SH-SY5Y (cell line): ENCODE data around the gene RAD51.

Experiments used
- GATA2 ChIP-seq: IDR thresholded peaks from 2 replicates; pipeline ENCODE4 v1.6.1; 2011; ENCODE audit warnings: mild to moderate bottlenecking, low read depth, low read length
- GATA3 ChIP-seq: IDR thresholded peaks from 2 replicates; pipeline ENCODE4 v1.6.1; 2011; ENCODE audit warnings: low read depth, mild to moderate bottlenecking, low read length, moderate library complexity

- TF ChIP-seq GATA3 (no peak), GATA2 (no peak)
Observed at GRCh38 chr15:40759961-40760360, 65.0 kb downstream of the RAD51 start.
